ENCODE data around the gene PRSS53.

GRCh38 chr16:31105677-31106213 is 17.0 kb upstream of the PRSS53 start:
- TF ChIP-seq CTCF (IDR thresholded peaks at IDR 0.05), result peak; percentile 68 to 79 (median 70)
- no peak for TF ChIP-seq POLR2A (IDR thresholded peaks at IDR 0.05)
- no peak for TF ChIP-seq EP300 (IDR thresholded peaks at IDR 0.05)
